SK-N-SH treated with all-trans-retinoic acid at 6 μM for 48 hours (cell line): ENCODE results near the gene CBFA2T2.
"Not testable (repeated sequence)": the region's sequence is repeated elsewhere in the genome, so short reads cannot be mapped to it uniquely, and the experiment has no call there.

Experiments used
- ATAC-seq: fragments of 200-7000 bp; cut with Tn5 transposase; 3 replicates; pipeline ENCODE4 v1.9.1; 2020; ENCODE audit warnings: mild to moderate bottlenecking, moderate library complexity
- ARNTL ChIP-seq: fragments of 450-650 bp; formaldehyde crosslinking; IDR thresholded peaks from 2 replicates; pipeline ENCODE4 v1.5.0; 2020; ENCODE audit warnings: low read depth, mild to moderate bottlenecking, moderate library complexity, borderline replicate concordance
- BACH2 ChIP-seq: fragments of 250-450 bp; sonication (Bioruptor Pico); IDR thresholded peaks from 2 replicates; pipeline ENCODE4 v1.9.0; 2021; ENCODE audit warnings: mild to moderate bottlenecking, borderline replicate concordance
- CSDC2 ChIP-seq: fragments of 250-450 bp; sonication (Bioruptor Pico); IDR thresholded peaks from 2 replicates; pipeline ENCODE4 v1.5.0; 2020; ENCODE audit warnings: mild to moderate bottlenecking, moderate library complexity
- ESRRG ChIP-seq: fragments of 250-450 bp; sonication (Bioruptor Pico); IDR thresholded peaks from 2 replicates; pipeline ENCODE4 v1.6.1; 2021; ENCODE audit warnings: mild to moderate bottlenecking
- GLIS3 ChIP-seq: fragments of 250-450 bp; sonication (Bioruptor Pico); IDR thresholded peaks from 2 replicates; pipeline ENCODE4 v1.5.0; 2020; ENCODE audit warnings: mild to moderate bottlenecking, moderate library complexity
- ISL1 ChIP-seq: fragments of 250-450 bp; sonication (Bioruptor Pico); IDR thresholded peaks from 2 replicates; pipeline ENCODE4 v2.1.2; 2022; ENCODE audit warnings: mild to moderate bottlenecking, moderate library complexity
- OSR1 ChIP-seq: fragments of 250-450 bp; sonication (Bioruptor Pico); IDR thresholded peaks from 2 replicates; pipeline ENCODE4 v1.8.0; 2022; ENCODE audit warnings: moderate library complexity, mild to moderate bottlenecking, inconsistent platforms
- PPARA ChIP-seq: fragments of 250-450 bp; sonication (Bioruptor Pico); IDR thresholded peaks from 2 replicates; pipeline ENCODE4 v1.5.0; 2020; ENCODE audit warnings: mild to moderate bottlenecking, borderline replicate concordance
- SNAI2 ChIP-seq: fragments of 250-450 bp; sonication (Bioruptor Pico); IDR thresholded peaks from 2 replicates; pipeline ENCODE4 v1.5.0; 2020; ENCODE audit warnings: mild to moderate bottlenecking, moderate library complexity
- TCF4 ChIP-seq: fragments of 250-450 bp; sonication (Bioruptor Pico); IDR thresholded peaks from 2 replicates; pipeline ENCODE4 v1.8.0; 2021; ENCODE audit warnings: mild to moderate bottlenecking, moderate library complexity, borderline replicate concordance
- TOX ChIP-seq: fragments of 250-450 bp; sonication (Bioruptor Pico); IDR thresholded peaks from 2 replicates; pipeline ENCODE4 v1.8.0; 2021; ENCODE audit warnings: mild to moderate bottlenecking, moderate library complexity, borderline replicate concordance
- ZC3H10 ChIP-seq: fragments of 250-450 bp; sonication (Bioruptor Pico); IDR thresholded peaks from 2 replicates; pipeline ENCODE4 v1.5.1; 2021; ENCODE audit warnings: mild to moderate bottlenecking, moderate library complexity
- ZFP3 ChIP-seq: fragments of 250-450 bp; sonication (Bioruptor Pico); IDR thresholded peaks from 2 replicates; pipeline ENCODE4 v1.5.0; 2020; ENCODE audit warnings: mild to moderate bottlenecking, moderate library complexity
- ZFP30 ChIP-seq: fragments of 450-650 bp; formaldehyde crosslinking; IDR thresholded peaks from 2 replicates; pipeline ENCODE4 v1.5.0; 2022; ENCODE audit warnings: mild to moderate bottlenecking, moderate library complexity
- ZNF565 ChIP-seq: fragments of 450-650 bp; formaldehyde crosslinking; conservative IDR thresholded peaks from 2 replicates; pipeline ENCODE4 v1.5.0; 2020; ENCODE audit warnings: low read depth, mild to moderate bottlenecking, moderate library complexity
- ZNF8 ChIP-seq: fragments of 450-650 bp; formaldehyde crosslinking; IDR thresholded peaks from 2 replicates; pipeline ENCODE4 v1.5.0; 2020; ENCODE audit warnings: mild to moderate bottlenecking, moderate library complexity
- TF ChIP-seq, protein P1 (sequence below): fragments of 250-450 bp; sonication (Bioruptor Pico); IDR thresholded peaks from 2 replicates; pipeline ENCODE4 v1.5.0; 2020; ENCODE audit warnings: mild to moderate bottlenecking, moderate library complexity
- TF ChIP-seq, protein P2 (sequence below): fragments of 250-450 bp; sonication (Bioruptor Pico); IDR thresholded peaks from 2 replicates; pipeline ENCODE4 v1.8.0; 2021; ENCODE audit warnings: low read depth, mild to moderate bottlenecking, moderate library complexity, borderline replicate concordance
- TF ChIP-seq, protein P3 (sequence below): fragments of 250-450 bp; sonication (Bioruptor Pico); IDR thresholded peaks from 2 replicates; pipeline ENCODE4 v1.5.1; 2021; ENCODE audit warnings: mild to moderate bottlenecking, moderate library complexity
- TF ChIP-seq, protein P4 (sequence below): fragments of 250-450 bp; sonication (Bioruptor Pico); IDR thresholded peaks from 2 replicates; pipeline ENCODE4 v1.5.1; 2020; ENCODE audit warnings: low read depth, mild to moderate bottlenecking, moderate library complexity

The CBFA2T2 gene

DNA sequence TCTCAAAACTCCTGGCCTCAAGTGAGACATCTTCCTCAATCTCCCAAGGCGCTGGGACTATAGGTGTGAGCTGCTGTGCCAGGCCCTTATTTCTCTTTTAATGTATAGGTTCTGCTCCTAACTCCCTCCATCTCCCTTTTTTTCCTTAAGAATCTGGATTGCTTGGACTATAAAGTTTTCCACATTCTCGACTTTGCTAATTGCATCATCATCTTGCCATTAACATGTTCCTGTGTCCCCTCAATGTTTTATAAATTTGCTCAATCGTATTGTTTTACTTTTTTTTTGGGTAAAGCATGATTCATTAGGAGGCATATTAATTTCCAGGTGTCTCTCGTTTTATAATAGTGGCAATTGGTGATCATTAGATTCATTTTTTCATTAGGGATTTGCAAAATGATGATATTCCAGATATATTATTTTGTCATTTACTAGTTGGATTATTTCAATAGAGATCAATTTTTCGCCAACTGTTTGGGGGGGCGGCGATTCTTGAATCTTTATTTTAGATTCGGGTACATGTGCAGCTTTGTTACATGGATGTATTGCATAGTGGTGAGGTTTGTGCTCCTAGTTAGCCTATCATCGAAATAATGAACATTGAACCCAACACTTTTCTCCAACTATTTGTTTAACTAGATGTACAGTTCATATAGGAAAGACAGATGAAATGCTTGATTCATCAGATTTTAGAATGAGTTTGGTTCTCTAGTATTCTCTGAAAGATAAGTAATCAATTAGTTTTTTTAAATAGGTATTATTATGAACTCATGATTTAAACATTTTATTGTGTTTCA lies 68.7 kb downstream of the CBFA2T2 start:
- ATAC-seq, result no peak
- no peak for TF ChIP-seq CSDC2 (CRISPR knock-in tag)

DNA sequence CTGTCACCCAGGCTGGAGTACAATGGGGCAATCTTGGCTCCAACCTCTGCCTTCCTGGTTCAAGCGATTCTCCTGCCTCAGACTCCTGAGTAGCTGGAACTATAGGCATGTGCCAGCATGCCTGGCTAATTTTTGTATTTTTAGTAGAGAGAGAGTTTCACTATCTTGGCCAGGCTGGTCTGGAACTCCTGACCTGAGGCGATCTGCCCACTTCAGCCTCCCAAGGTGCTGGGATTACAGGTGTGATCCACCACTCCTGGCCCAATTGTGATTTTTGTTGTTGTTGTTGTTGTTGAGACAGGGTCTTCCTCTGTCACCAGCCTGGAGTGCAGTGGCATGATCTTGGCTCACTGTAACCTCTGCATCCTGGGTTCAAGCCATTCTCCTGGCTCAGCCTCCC lies 69.3 kb downstream of the CBFA2T2 start:
- no peak for TF ChIP-seq ZC3H10
- no peak for TF ChIP-seq ZNF565
- no peak for TF ChIP-seq ARNTL (CRISPR knock-in tag)
- TF ChIP-seq ZFP3 (CRISPR knock-in tag), result no peak
- TF ChIP-seq, protein P1, sequence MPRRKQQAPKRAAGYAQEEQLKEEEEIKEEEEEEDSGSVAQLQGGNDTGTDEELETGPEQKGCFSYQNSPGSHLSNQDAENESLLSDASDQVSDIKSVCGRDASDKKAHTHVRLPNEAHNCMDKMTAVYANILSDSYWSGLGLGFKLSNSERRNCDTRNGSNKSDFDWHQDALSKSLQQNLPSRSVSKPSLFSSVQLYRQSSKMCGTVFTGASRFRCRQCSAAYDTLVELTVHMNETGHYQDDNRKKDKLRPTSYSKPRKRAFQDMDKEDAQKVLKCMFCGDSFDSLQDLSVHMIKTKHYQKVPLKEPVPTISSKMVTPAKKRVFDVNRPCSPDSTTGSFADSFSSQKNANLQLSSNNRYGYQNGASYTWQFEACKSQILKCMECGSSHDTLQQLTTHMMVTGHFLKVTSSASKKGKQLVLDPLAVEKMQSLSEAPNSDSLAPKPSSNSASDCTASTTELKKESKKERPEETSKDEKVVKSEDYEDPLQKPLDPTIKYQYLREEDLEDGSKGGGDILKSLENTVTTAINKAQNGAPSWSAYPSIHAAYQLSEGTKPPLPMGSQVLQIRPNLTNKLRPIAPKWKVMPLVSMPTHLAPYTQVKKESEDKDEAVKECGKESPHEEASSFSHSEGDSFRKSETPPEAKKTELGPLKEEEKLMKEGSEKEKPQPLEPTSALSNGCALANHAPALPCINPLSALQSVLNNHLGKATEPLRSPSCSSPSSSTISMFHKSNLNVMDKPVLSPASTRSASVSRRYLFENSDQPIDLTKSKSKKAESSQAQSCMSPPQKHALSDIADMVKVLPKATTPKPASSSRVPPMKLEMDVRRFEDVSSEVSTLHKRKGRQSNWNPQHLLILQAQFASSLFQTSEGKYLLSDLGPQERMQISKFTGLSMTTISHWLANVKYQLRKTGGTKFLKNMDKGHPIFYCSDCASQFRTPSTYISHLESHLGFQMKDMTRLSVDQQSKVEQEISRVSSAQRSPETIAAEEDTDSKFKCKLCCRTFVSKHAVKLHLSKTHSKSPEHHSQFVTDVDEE (CRISPR knock-in tag), result no peak
- no peak for TF ChIP-seq BACH2 (CRISPR knock-in tag)
- TF ChIP-seq, protein P2, sequence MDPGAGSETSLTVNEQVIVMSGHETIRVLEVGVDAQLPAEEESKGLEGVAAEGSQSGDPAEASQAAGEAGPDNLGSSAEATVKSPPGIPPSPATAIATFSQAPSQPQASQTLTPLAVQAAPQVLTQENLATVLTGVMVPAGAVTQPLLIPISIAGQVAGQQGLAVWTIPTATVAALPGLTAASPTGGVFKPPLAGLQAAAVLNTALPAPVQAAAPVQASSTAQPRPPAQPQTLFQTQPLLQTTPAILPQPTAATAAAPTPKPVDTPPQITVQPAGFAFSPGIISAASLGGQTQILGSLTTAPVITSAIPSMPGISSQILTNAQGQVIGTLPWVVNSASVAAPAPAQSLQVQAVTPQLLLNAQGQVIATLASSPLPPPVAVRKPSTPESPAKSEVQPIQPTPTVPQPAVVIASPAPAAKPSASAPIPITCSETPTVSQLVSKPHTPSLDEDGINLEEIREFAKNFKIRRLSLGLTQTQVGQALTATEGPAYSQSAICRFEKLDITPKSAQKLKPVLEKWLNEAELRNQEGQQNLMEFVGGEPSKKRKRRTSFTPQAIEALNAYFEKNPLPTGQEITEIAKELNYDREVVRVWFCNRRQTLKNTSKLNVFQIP (CRISPR knock-in tag), result no peak
- TF ChIP-seq TCF4 (CRISPR knock-in tag), result no peak
- no peak for TF ChIP-seq ISL1 (CRISPR knock-in tag)
- TF ChIP-seq GLIS3 (CRISPR knock-in tag), result no peak
- no peak for TF ChIP-seq TOX
- TF ChIP-seq, protein P3, sequence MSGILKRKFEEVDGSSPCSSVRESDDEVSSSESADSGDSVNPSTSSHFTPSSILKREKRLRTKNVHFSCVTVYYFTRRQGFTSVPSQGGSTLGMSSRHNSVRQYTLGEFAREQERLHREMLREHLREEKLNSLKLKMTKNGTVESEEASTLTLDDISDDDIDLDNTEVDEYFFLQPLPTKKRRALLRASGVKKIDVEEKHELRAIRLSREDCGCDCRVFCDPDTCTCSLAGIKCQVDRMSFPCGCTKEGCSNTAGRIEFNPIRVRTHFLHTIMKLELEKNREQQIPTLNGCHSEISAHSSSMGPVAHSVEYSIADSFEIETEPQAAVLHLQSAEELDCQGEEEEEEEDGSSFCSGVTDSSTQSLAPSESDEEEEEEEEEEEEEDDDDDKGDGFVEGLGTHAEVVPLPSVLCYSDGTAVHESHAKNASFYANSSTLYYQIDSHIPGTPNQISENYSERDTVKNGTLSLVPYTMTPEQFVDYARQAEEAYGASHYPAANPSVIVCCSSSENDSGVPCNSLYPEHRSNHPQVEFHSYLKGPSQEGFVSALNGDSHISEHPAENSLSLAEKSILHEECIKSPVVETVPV (CRISPR knock-in tag), result no peak
- TF ChIP-seq, protein P4, sequence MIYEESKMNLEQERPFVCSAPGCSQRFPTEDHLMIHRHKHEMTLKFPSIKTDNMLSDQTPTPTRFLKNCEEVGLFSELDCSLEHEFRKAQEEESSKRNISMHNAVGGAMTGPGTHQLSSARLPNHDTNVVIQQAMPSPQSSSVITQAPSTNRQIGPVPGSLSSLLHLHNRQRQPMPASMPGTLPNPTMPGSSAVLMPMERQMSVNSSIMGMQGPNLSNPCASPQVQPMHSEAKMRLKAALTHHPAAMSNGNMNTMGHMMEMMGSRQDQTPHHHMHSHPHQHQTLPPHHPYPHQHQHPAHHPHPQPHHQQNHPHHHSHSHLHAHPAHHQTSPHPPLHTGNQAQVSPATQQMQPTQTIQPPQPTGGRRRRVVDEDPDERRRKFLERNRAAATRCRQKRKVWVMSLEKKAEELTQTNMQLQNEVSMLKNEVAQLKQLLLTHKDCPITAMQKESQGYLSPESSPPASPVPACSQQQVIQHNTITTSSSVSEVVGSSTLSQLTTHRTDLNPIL (CRISPR knock-in tag), result no peak
- TF ChIP-seq, all 23 proteins: peak for 0
- no peak for ATAC-seq

DNA sequence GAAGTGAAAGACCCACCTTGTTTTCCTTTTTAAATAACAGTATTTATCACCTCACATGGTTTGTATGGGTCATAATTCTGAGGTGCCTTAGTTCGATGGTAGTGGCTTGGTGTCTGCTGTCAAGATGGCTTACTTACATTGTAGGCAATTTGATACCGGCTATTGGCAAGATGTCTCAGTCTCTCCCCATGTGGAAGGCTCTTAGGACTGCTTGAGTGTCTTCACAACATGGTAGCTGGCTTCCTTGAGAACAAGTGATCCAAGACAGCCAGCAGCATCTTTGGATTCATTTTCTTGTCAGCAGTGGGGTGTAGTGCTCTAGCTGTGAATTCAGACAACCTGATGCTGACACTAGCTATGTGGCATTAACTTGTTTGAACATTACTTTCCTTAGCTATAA lies 70.1 kb downstream of the CBFA2T2 start:
- TF ChIP-seq GLIS3 (CRISPR knock-in tag) (no peak), ESRRG (CRISPR knock-in tag) (no peak), ZNF8 (no peak), OSR1 (CRISPR knock-in tag) (no peak), PPARA (no peak), ZFP3 (CRISPR knock-in tag) (no peak), SNAI2 (CRISPR knock-in tag) (no peak), CSDC2 (CRISPR knock-in tag) (no peak), ZFP30 (no peak)
- TF ChIP-seq, protein P3 (CRISPR knock-in tag), result no peak
- TF ChIP-seq, protein P2 (CRISPR knock-in tag), result no peak
- no peak for ATAC-seq

DNA sequence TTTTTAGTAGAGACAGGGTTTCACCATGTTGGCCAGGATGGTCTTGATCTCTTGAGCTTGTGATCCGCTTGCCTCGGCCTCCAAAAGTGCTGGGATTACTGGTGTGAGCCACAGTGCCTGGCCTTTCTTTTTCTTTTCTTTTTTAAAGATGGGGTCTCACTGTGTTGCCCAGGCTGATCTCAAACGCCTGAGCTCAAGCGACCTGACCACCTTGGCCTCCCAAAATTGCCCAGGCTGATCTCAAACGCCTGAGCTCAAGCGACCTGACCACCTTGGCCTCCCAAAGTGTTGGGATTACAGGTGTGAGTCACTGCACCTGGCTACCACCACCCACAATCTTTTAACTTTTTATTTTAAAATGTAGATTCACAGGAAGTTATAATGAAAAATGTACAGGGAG lies 71.2 kb downstream of the CBFA2T2 start:
- not testable (repeated sequence) for ATAC-seq
